A549 (cell line): ENCODE results near the gene TBC1D20.

Experiments used
- BCL3 ChIP-seq: fragments of >200 bp; sonication (Bioruptor Twin); formaldehyde crosslinking; IDR thresholded peaks from 3 replicates; pipeline ENCODE4 v1.6.1; 2016
- CTCF ChIP-seq: fragments of >200 bp; sonication (Bioruptor Twin); formaldehyde crosslinking; IDR thresholded peaks from 3 replicates; pipeline ENCODE4 v1.5.1; 2016
- JUN ChIP-seq, 2 experiments: fragments of >200 bp; sonication (Bioruptor Twin); formaldehyde crosslinking; IDR thresholded peaks; 2 replicates in 1 of 2; 3 replicates in 1 of 2; pipeline ENCODE4 v1.6.1; 2016 to 2017
- MAX ChIP-seq: IDR thresholded peaks from 2 replicates; pipeline ENCODE4 v1.6.1; 2012
- USF2 ChIP-seq: fragments of 450-650 bp; IDR thresholded peaks from 2 replicates; pipeline ENCODE4 v1.6.1; 2014; ENCODE audit warnings: antibody characterized with exemption

GRCh38 chr20:434661-435419, 27.5 kb downstream of the TBC1D20 start:
- no peak for TF ChIP-seq JUN (IDR thresholded peaks at IDR 0.05)
- TF ChIP-seq USF2, result no peak
- TF ChIP-seq CTCF, result no peak
- TF ChIP-seq BCL3, result no peak
- no peak for TF ChIP-seq MAX
